ENCODE results near the gene BORCS5. TPM values are rescaled to one million over a fixed set of nuclear protein-coding genes. Genes with fewer than 3 reads are reported as not detected.
A peak's percentile ranks its signal among the peaks of the same experiment; 100 is the strongest.

Gene BORCS5
- total and polyA plus RNA-seq, 2 of the 4 experiments (the other 2 are of a cell fraction), result 14.4 to 18.3 TPM

- H3K27ac ChIP-seq (ENCODE audit: insufficient read depth, low read length), result no peak overlapping the region; the same call in 1 of the 2 replicates
- dilution Hi-C loops (cut with HindIII; ENCODE audit: low sequenced_read_pairs, unreplicated experiment), result no loop called here
- H2BK15ac ChIP-seq (ENCODE audit: low read depth, low read length), result 0 out of 3 replicates have a peak overlapping the region, but pooled peaks have one; percentile 26
These were observed 76.4 kb downstream of the BORCS5 start for GRCh38 chr12:12433203-12433731.

More at GRCh38 chr12:12433203-12433731, 76.4 kb downstream of the BORCS5 start:
- no peaks in the 10 kb centered on the region for H3K36me3 ChIP-seq (ENCODE audit: control insufficient read depth, insufficient read depth, low read length)
- in situ Hi-C loops (cut with MboI; ENCODE audit: low sequenced_read_pairs) (no loop called here), intact Hi-C loops (cut with micrococcal nuclease) (no loop called here)
- H3K9me1 ChIP-seq (ENCODE audit: insufficient read depth, low read length), result peaks cover 7% of the 10 kb centered on the region
- no peaks in the 10 kb centered on the region for H3K9me3 ChIP-seq (ENCODE audit: control insufficient read depth, insufficient read depth, low read length)
- peak overlapping the region; percentile 72; the same call in 1 of the 2 replicates for H3K18ac ChIP-seq (ENCODE audit: low read depth, low read length)
- H3K14ac ChIP-seq (replicated peaks; ENCODE audit: low read depth, low read length), result peak overlapping the region; percentile 51; the same call in 1 of the 2 replicates
- no peak overlapping the region for H3K9ac ChIP-seq (ENCODE audit: low read depth, low read length)
- H3K4me1 ChIP-seq (ENCODE audit: control insufficient read depth, insufficient read depth, low read length), result peaks cover 20% of the 10 kb centered on the region
- no CpG with 5 or more reads among the region's 4 CpGs for WGBS, 2 experiments (ENCODE audit: extremely low coverage in 2 of 2, insufficient read length in 1 of 2)
- H3K4me3 ChIP-seq (ENCODE audit: insufficient read depth, low read depth, low read length), result no peak overlapping the region
- no peak overlapping the region for H3K56ac ChIP-seq (ENCODE audit: extremely low read depth, insufficient read depth, low read length)
- peak overlapping the region; percentile 56; the same call in 1 of the 2 replicates for H2AK5ac ChIP-seq (ENCODE audit: low read depth, low read length)
- DNase-seq, result no peak
- BruUV-seq (replicated peaks), result no TSS peak
- H2BK5ac ChIP-seq (ENCODE audit: low read depth, low read length, poor library complexity, severe bottlenecking), result peak overlapping the region; percentile 38
- no peaks in the 10 kb centered on the region for H3K27me3 ChIP-seq (ENCODE audit: control insufficient read depth, insufficient read depth, low read length)
- peak overlapping the region; percentile 59; the same call in 1 of the 2 replicates for H3K4ac ChIP-seq (ENCODE audit: low read depth, low read length)
- H4K91ac ChIP-seq (ENCODE audit: insufficient read depth, low read depth, low read length), result 0 out of 2 replicates have a peak overlapping the region, but pooled peaks have one; percentile 28
- ChIA-PET CTCF (no interaction called here), POLR2A (ENCODE audit: unreplicated experiment) (no interaction called here)
- H3K4me2 ChIP-seq (ENCODE audit: low read depth, low read length), result no peak overlapping the region
- peak overlapping the region; percentile 75; the same call in 1 of the 2 replicates for H2BK20ac ChIP-seq (ENCODE audit: low read depth, low read length)
- no peak overlapping the region for H3K23ac ChIP-seq (ENCODE audit: low read depth, low read length)
- H2AFZ ChIP-seq (replicated peaks; ENCODE audit: low read length, poor library complexity), result no peak overlapping the region
- TF ChIP-seq RFX5 (IDR thresholded peaks at IDR 0.05; ENCODE audit: low read depth, low read length) (no peak), MAFK (IDR thresholded peaks at IDR 0.05; ENCODE audit: low read depth, low read length) (no peak), MXI1 (IDR thresholded peaks at IDR 0.05; ENCODE audit: borderline replicate concordance, low read depth, low read length) (no peak), NFE2L2 (IDR thresholded peaks at IDR 0.05; ENCODE audit: low read depth, low read length) (no peak), FOS (IDR thresholded peaks at IDR 0.05; ENCODE audit: low read depth, low read length) (no peak), CHD1 (IDR thresholded peaks at IDR 0.05; ENCODE audit: low read depth, low read length) (no peak), RCOR1 (IDR thresholded peaks at IDR 0.05; ENCODE audit: insufficient replicate concordance, low read length) (no peak), MAZ (IDR thresholded peaks at IDR 0.05; ENCODE audit: borderline replicate concordance, low read depth, low read length) (no peak), POLR2A (IDR thresholded peaks at IDR 0.05; ENCODE audit: low read depth, low read length) (no peak), USF2 (IDR thresholded peaks at IDR 0.05; ENCODE audit: low read depth, low read length) (no peak), CEBPB (IDR thresholded peaks at IDR 0.05; ENCODE audit: low read depth, low read length) (no peak), ELK1 (IDR thresholded peaks at IDR 0.05; ENCODE audit: borderline replicate concordance, low read depth, low read length) (no peak), CTCF (conservative IDR thresholded peaks at IDR 0.05; ENCODE audit: low read depth, low read length) (no peak), BHLHE40 (IDR thresholded peaks at IDR 0.05; ENCODE audit: low read depth, low read length) (no peak), RAD21 (IDR thresholded peaks at IDR 0.05; ENCODE audit: low read length) (no peak), SMC3 (IDR thresholded peaks at IDR 0.05; ENCODE audit: low read depth, low read length) (no peak)
- H2AK9ac ChIP-seq (replicated peaks; ENCODE audit: low read depth, low read length, poor library complexity), result peak overlapping the region; percentile 44
- H4K5ac ChIP-seq (ENCODE audit: low read depth, low read length), result peak overlapping the region; percentile 42; the same call in 1 of the 2 replicates
- H3K79me1 ChIP-seq (ENCODE audit: low read depth in 1 of 2, low read length in 2 of 2), result peaks cover 0 to 15% of the 10 kb centered on the region in 2 experiments; a peak in 1 of 4 replicates
- peak overlapping the region in 1 of 2 experiments; percentile 39; a peak in 1 of 4 replicates for H4K8ac ChIP-seq (ENCODE audit: low read depth in 2 of 2, low read length in 2 of 2)
- no peaks in the 10 kb centered on the region for H4K20me1 ChIP-seq (ENCODE audit: insufficient read depth, low read length)
- H2BK120ac ChIP-seq (ENCODE audit: low read depth, low read length), result peak overlapping the region; percentile 33
- no peak for ATAC-seq (ENCODE audit: low read depth)

Measured in IMR-90 (cell line).